Neural progenitor cell (in vitro differentiated cells): ENCODE data around the gene MAP7. TPM values are rescaled to one million over a fixed set of nuclear protein-coding genes. Genes with fewer than 3 reads are reported as not detected.

Experiments used
- DNase-seq: peaks from one replicate; pipeline ENCODE4 v3.0.0-alpha.2; 2016; ENCODE audit warnings: low spot score
- H2AFZ ChIP-seq: fragments of 200-600 bp; sonication (generic); replicated peaks from 2 replicates; pipeline ENCODE4 v1.6.1; 2016; ENCODE audit warnings: antibody characterized with exemption
- H3F3A ChIP-seq: fragments of 200-600 bp; sonication (generic); 2 replicates; pipeline ENCODE4 v1.6.1; 2016; ENCODE audit warnings: antibody characterized with exemption, low read depth
- H3K27ac ChIP-seq: fragments of 200-600 bp; sonication (generic); 2 replicates; pipeline ENCODE4 v1.5.1; 2016; ENCODE audit warnings: mild to moderate bottlenecking
- H3K27me3 ChIP-seq: fragments of 200-600 bp; sonication (generic); 2 replicates; pipeline ENCODE4 v1.6.1; 2016; ENCODE audit warnings: mild to moderate bottlenecking, moderate library complexity
- H3K36me3 ChIP-seq: fragments of 200-600 bp; sonication (generic); 2 replicates; pipeline ENCODE4 v1.5.1; 2016
- H3K4me1 ChIP-seq: fragments of 200-600 bp; sonication (generic); 2 replicates; pipeline ENCODE4 v1.6.1; 2016; ENCODE audit warnings: mixed run types
- H3K4me2 ChIP-seq: fragments of 200-600 bp; sonication (generic); 2 replicates; pipeline ENCODE4 v1.6.1; 2016
- H3K4me3 ChIP-seq: fragments of 200-600 bp; sonication (generic); 2 replicates; pipeline ENCODE4 v1.5.1; 2016
- H3K79me2 ChIP-seq: fragments of 200-600 bp; sonication (generic); 2 replicates; pipeline ENCODE4 v1.6.1; 2016; ENCODE audit warnings: low read depth
- H3K9ac ChIP-seq: fragments of 200-600 bp; sonication (generic); 2 replicates; pipeline ENCODE4 v1.6.1; 2016
- H3K9me3 ChIP-seq: fragments of 200-600 bp; sonication (generic); 2 replicates; pipeline ENCODE4 v1.5.1; 2016; ENCODE audit warnings: low read depth
- H4K20me1 ChIP-seq: fragments of 200-600 bp; sonication (generic); 2 replicates; pipeline ENCODE4 v1.6.1; 2016; ENCODE audit warnings: low read depth
- H3K27ac Mint-ChIP-seq: 3 replicates; pipeline ENCODE4 v1.8.0; 2021; ENCODE audit warnings: mixed read lengths
- H3K27me3 Mint-ChIP-seq: 2 replicates; pipeline ENCODE4 v1.8.0; 2022; ENCODE audit warnings: low read depth, mild to moderate bottlenecking, inconsistent platforms, moderate library complexity, mixed read lengths; ENCODE audit not compliant: insufficient read depth
- H3K36me3 Mint-ChIP-seq: 3 replicates; pipeline ENCODE4 v1.8.0; 2021; ENCODE audit warnings: mixed read lengths
- H3K4me1 Mint-ChIP-seq: 3 replicates; pipeline ENCODE4 v1.8.0; 2021; ENCODE audit warnings: mixed read lengths
- H3K4me3 Mint-ChIP-seq: 3 replicates; pipeline ENCODE4 v1.8.0; 2021; ENCODE audit warnings: mild to moderate bottlenecking, moderate library complexity, mixed read lengths
- H3K9me3 Mint-ChIP-seq: 3 replicates; pipeline ENCODE4 v1.8.0; 2020; ENCODE audit warnings: mixed read lengths
- CTCF ChIP-seq: fragments of 200-600 bp; sonication (generic); IDR thresholded peaks from 2 replicates; pipeline ENCODE4 v1.5.1; 2017; ENCODE audit warnings: antibody characterized with exemption, mild to moderate bottlenecking
- EZH2 ChIP-seq: fragments of 200-600 bp; sonication (generic); IDR thresholded peaks from 2 replicates; pipeline ENCODE4 v1.6.1; 2017; ENCODE audit warnings: antibody characterized with exemption, mild to moderate bottlenecking, moderate library complexity
- EZH2phosphoT487 ChIP-seq: fragments of 200-600 bp; sonication (generic); IDR thresholded peaks from 2 replicates; pipeline ENCODE4 v1.6.1; 2017; ENCODE audit warnings: antibody characterized with exemption
- small RNA-seq: library from RNA; depleted of rRNA; stranded (forward); fragments of <200 nt; gene quantifications from one replicate; pipeline ENCODE3, GENCODE V24; 2015
- total RNA-seq: library from RNA; depleted of rRNA; stranded (reverse); fragments of >200 nt; gene quantifications from 2 replicates; pipeline ENCODE4 v1.2.3, GENCODE V29; 2015; ENCODE audit warnings: low replicate concordance

Gene MAP7
- total RNA-seq, 1 donor from 2014 or later: 9.0 TPM

- TF ChIP-seq CTCF (no peak), EZH2 (no peak), EZH2phosphoT487 (no peak)
- H3K4me1 Mint-ChIP-seq: peaks cover 10% of the 10 kb centered on the region
- peaks cover 2% of the 10 kb centered on the region for H3K27me3 Mint-ChIP-seq
- DNase-seq: no peak
- no peak overlapping the region for H2AFZ ChIP-seq
- H3K36me3 ChIP-seq: no peaks in the 10 kb centered on the region
- peaks cover 6% of the 10 kb centered on the region for H3K4me1 ChIP-seq
- H3K36me3 Mint-ChIP-seq: no peaks in the 10 kb centered on the region
- H3K9me3 Mint-ChIP-seq: peaks cover 4% of the 10 kb centered on the region
- no peaks in the 10 kb centered on the region for H3K79me2 ChIP-seq
- no peaks in the 10 kb centered on the region for H3K9me3 ChIP-seq
- H3K27ac Mint-ChIP-seq: no peak overlapping the region
- H3K27me3 ChIP-seq: no peaks in the 10 kb centered on the region
- no peak overlapping the region for H3K27ac ChIP-seq
- no peak overlapping the region for H3K4me3 ChIP-seq
- no peaks in the 10 kb centered on the region for H3F3A ChIP-seq
- H4K20me1 ChIP-seq: no peaks in the 10 kb centered on the region
- H3K4me3 Mint-ChIP-seq: no peak overlapping the region
- no peak overlapping the region for H3K9ac ChIP-seq
- no peak overlapping the region for H3K4me2 ChIP-seq
These were observed 245.8 kb downstream of the MAP7 start for GRCh38 chr6:136304410-136304809.

GRCh38 chr6:136303516-136303915 lies 246.7 kb downstream of the MAP7 start:
- TF ChIP-seq EZH2phosphoT487 (no peak), EZH2 (no peak), CTCF (no peak)

GRCh38 chr6:136294621-136295020 lies 255.6 kb downstream of the MAP7 start:
- no peaks in the 10 kb centered on the region for H3K27me3 ChIP-seq
- peaks cover 7% of the 10 kb centered on the region for H3K4me1 ChIP-seq
- H3F3A ChIP-seq: peaks cover 7% of the 10 kb centered on the region
- Mint-ChIP-seq H3K36me3 (no peaks in the 10 kb centered on the region), H3K27ac (no peak overlapping the region), H3K27me3 (no peaks in the 10 kb centered on the region), H3K4me3 (no peak overlapping the region), H3K9me3 (no peaks in the 10 kb centered on the region), H3K4me1 (peaks cover 12% of the 10 kb centered on the region)
- H3K27ac ChIP-seq: no peak overlapping the region
- no peak overlapping the region for H3K4me2 ChIP-seq
- H4K20me1 ChIP-seq: no peaks in the 10 kb centered on the region
- TF ChIP-seq EZH2: no peak
- TF ChIP-seq CTCF: no peak
- no peak for TF ChIP-seq EZH2phosphoT487
- no peak for DNase-seq
- no peak overlapping the region for H2AFZ ChIP-seq
- no peaks in the 10 kb centered on the region for H3K36me3 ChIP-seq
- no peak overlapping the region for H3K4me3 ChIP-seq
- H3K79me2 ChIP-seq: no peaks in the 10 kb centered on the region
- H3K9ac ChIP-seq: no peak overlapping the region
- no peaks in the 10 kb centered on the region for H3K9me3 ChIP-seq

More at GRCh38 chr6:136303516-136303915, 246.7 kb downstream of the MAP7 start:
- Histone ChIP-seq H2AFZ (no peak overlapping the region), H3K9ac (no peak overlapping the region), H3K27me3 (no peaks in the 10 kb centered on the region), H3K36me3 (no peaks in the 10 kb centered on the region), H3K9me3 (no peaks in the 10 kb centered on the region), H3K4me3 (no peak overlapping the region), H3K27ac (no peak overlapping the region), H3K4me2 (no peak overlapping the region), H3K4me1 (peaks cover 6% of the 10 kb centered on the region), H3F3A (no peaks in the 10 kb centered on the region), H3K79me2 (no peaks in the 10 kb centered on the region), H4K20me1 (no peaks in the 10 kb centered on the region)
- Mint-ChIP-seq H3K4me3 (no peak overlapping the region), H3K36me3 (no peaks in the 10 kb centered on the region), H3K4me1 (peaks cover 10% of the 10 kb centered on the region), H3K9me3 (peaks cover 4% of the 10 kb centered on the region), H3K27ac (no peak overlapping the region), H3K27me3 (peaks cover 2% of the 10 kb centered on the region)
- no peak for DNase-seq

Small RNA genes within 50 kb of the gene (small RNA-seq; reads per million reads assigned to genes)
- not detected for gene AL023284.1
- gene NDUFS5P1: not detected

Other genes starting within 250 kb of the MAP7 start
- gene MAP3K5, start 242.1 kb upstream of the MAP7 start, total RNA-seq: 0.02 and 0.28 TPM in 2 replicates